K562 (cell line): ENCODE results near the gene DPEP2. TPM values are rescaled to one million over a fixed set of nuclear protein-coding genes. Genes with fewer than 3 reads are reported as not detected.

ENCODE experiments used
- ATAC-seq: fragments of 200-7000 bp; cut with Tn5 transposase; 3 replicates; pipeline ENCODE4 v1.9.1; 2020; ENCODE audit warnings: moderate library complexity
- BruUV-seq: library from RNA; stranded (reverse); fragments of 400-500 nt; replicated peaks from 2 replicates; lab custom pipeline; 2021; lab: Mats Ljungman, UMichigan
- CTCF ChIA-PET: fragments of 300-600 bp; formaldehyde crosslinking; extraction: SDS; loops from one replicate; lab custom pipeline; 2021; ENCODE audit warnings: low intra/inter-chr PET ratio; lab: Yijun Ruan, JAX
- POLR2A ChIA-PET: fragments of 300-600, 350-650 bp; sonication (Branson Sonifier 250); formaldehyde crosslinking; extraction: SDS; loops from one replicate; lab custom pipeline; 2021; ENCODE audit warnings: antibody characterized with exemption, inconsistent platforms; lab: Yijun Ruan, JAX
- DNase-seq, 4 experiments: peaks; one replicate each; pipeline versions ENCODE4 v3.0.0 to v3.0.0-alpha.2; 2011 to 2018; ENCODE audit warnings: low spot score in 3 of 4, mixed read lengths in 3 of 4; ENCODE audit errors: extremely low read depth in 1 of 4
- FAIRE-seq: peaks from 2 replicates; lab custom pipeline; 2011; peaks lifted over from hg19 to GRCh38; lab: Jason Lieb, UNC
- H2AFZ ChIP-seq: 2 replicates; pipeline ENCODE4 v1.6.0; 2011; ENCODE audit warnings: low read depth, low read length, control low read depth, inconsistent platforms
- H3K27ac ChIP-seq: fragments of 200-600 bp; 3 replicates; pipeline ENCODE4 v1.8.0; 2011; ENCODE audit warnings: low read depth, mild to moderate bottlenecking, control low read depth, inconsistent platforms, low read length, moderate library complexity, mixed read lengths; ENCODE audit errors: extremely low read depth
- H3K27me3 ChIP-seq, 2 experiments: fragments of 300-600 bp in 1 of 2; 2 replicates in 1 of 2; 3 replicates in 1 of 2; pipeline versions ENCODE4 v1.6.0 to v1.8.0; 2011; ENCODE audit warnings: inconsistent platforms in 2 of 2, low read length in 2 of 2, mild to moderate bottlenecking in 1 of 2, mixed read lengths in 1 of 2, moderate library complexity in 1 of 2; ENCODE audit not compliant: control insufficient read depth in 2 of 2, insufficient read depth in 2 of 2
- H3K36me3 ChIP-seq: fragments of 300-600 bp; 3 replicates; pipeline ENCODE4 v1.8.0; 2011; ENCODE audit warnings: mild to moderate bottlenecking, low read length, inconsistent platforms; ENCODE audit not compliant: control insufficient read depth, insufficient read depth
- H3K4me1 ChIP-seq, 2 experiments: fragments of 200-600 bp in 1 of 2; replicated peaks in 1 of 2; 2 replicates in 1 of 2; 3 replicates in 1 of 2; pipeline versions ENCODE4 v1.5.1 to v1.8.0; 2011; ENCODE audit warnings: inconsistent platforms in 2 of 2, low read length in 2 of 2, mild to moderate bottlenecking in 1 of 2, mixed read lengths in 1 of 2, moderate library complexity in 1 of 2; ENCODE audit not compliant: control insufficient read depth in 2 of 2, insufficient read depth in 2 of 2
- H3K4me2 ChIP-seq: 2 replicates; pipeline ENCODE4 v1.6.1; 2011; ENCODE audit warnings: low read length, control low read depth, inconsistent platforms, mixed read lengths; ENCODE audit not compliant: insufficient read depth
- H3K4me3 ChIP-seq: fragments of 200-600 bp; sonication (generic), shearing (Covaris generic); 2 replicates; pipeline ENCODE4 v1.5.1; 2016; ENCODE audit warnings: control low read depth, inconsistent platforms
- H3K79me2 ChIP-seq: fragments of 200-600 bp; 3 replicates; pipeline ENCODE4 v1.8.0; 2011; ENCODE audit warnings: low read length, inconsistent platforms; ENCODE audit not compliant: control insufficient read depth, insufficient read depth
- H3K9ac ChIP-seq, 2 experiments: 2 replicates each; pipeline versions ENCODE4 v1.6.0 to v1.6.1; 2011; ENCODE audit warnings: low read depth in 2 of 2, low read length in 2 of 2, control low read depth in 1 of 2, inconsistent platforms in 1 of 2, mild to moderate bottlenecking in 1 of 2, mixed read lengths in 1 of 2; ENCODE audit not compliant: insufficient read depth in 1 of 2
- H3K9me1 ChIP-seq: one replicate; pipeline ENCODE4 v1.6.0; 2011; ENCODE audit warnings: inconsistent platforms, mild to moderate bottlenecking, low read length, moderate library complexity; ENCODE audit not compliant: control insufficient read depth, insufficient read depth
- H3K9me3 ChIP-seq: replicated peaks from 2 replicates; pipeline ENCODE4 v1.5.1; 2011; ENCODE audit warnings: low read depth, low read length, inconsistent platforms; ENCODE audit not compliant: control insufficient read depth, insufficient read depth
- H4K20me1 ChIP-seq: replicated peaks from 2 replicates; pipeline ENCODE4 v1.6.1; 2011; ENCODE audit warnings: low read length, inconsistent platforms, mixed read lengths; ENCODE audit not compliant: control insufficient read depth, insufficient read depth
- CREB1 ChIP-seq, 2 experiments: sonication (generic) in 1 of 2; formaldehyde crosslinking in 1 of 2; IDR thresholded peaks; 2 replicates each; pipeline versions ENCODE4 v1.6.1 to v1.8.0; 2012 to 2022; ENCODE audit warnings: inconsistent platforms in 1 of 2, mild to moderate bottlenecking in 1 of 2, missing genetic modification reagents in 1 of 2, moderate library complexity in 1 of 2
- CREM ChIP-seq: IDR thresholded peaks from 2 replicates; pipeline ENCODE4 v1.6.1; 2014; ENCODE audit warnings: antibody characterized with exemption, low read depth
- RFX1 ChIP-seq: fragments of 450-650 bp; IDR thresholded peaks from 2 replicates; pipeline ENCODE4 v1.6.1; 2016; ENCODE audit warnings: mild to moderate bottlenecking, moderate library complexity
- WGBS: fragments of 100-300 bp; shearing (Covaris generic); methylation state at CpG from one replicate; pipeline ENCODE4 v1.1.6; 2016; ENCODE audit warnings: low coverage, mixed read lengths; ENCODE audit not compliant: insufficient coverage; ENCODE audit errors: missing lambda C conversion rate; 5-methylcytosine and 5-hydroxymethylcytosine counted together
- in situ Hi-C: fragments of 300-500 bp; cut with MboI; formaldehyde crosslinking; loops from 4 replicates; pipeline ENCODE4 v1.15.0; 2018; ENCODE audit warnings: inconsistent platforms, mixed read lengths
- intact Hi-C: fragments of 100-400 bp; cut with micrococcal nuclease; formaldehyde crosslinking; loops from 2 replicates; pipeline ENCODE4 v1.14.2; 2022
- polyA plus RNA-seq, 8 experiments: library from polyadenylated mRNA; depleted of rRNA in 4 of 8; stranded (reverse) in 5 of 8; unstranded in 3 of 8; fragments of >200 nt; fragmentation: Nextera tagmentation in 2 of 8; fragmentation: Illumina TruSeq in 1 of 8; extraction: Ambion mirVana in 2 of 8; extraction: Trizol in 1 of 8; gene quantifications; 2 replicates each; pipeline versions ENCODE4 v1.2.1 to v1.2.3, GENCODE V29; 2011 to 2014; ENCODE audit warnings: inconsistent platforms in 1 of 8, missing spikeins in 1 of 8
- total RNA-seq, 7 experiments: library from RNA; depleted of rRNA in 6 of 7; stranded (reverse); fragments of >200 nt in 6 of 7; fragmentation: Illumina TruSeq in 2 of 7; extraction: Trizol in 2 of 7; gene quantifications; 2 replicates each; pipeline versions ENCODE4 v1.2.1 to v1.2.3, GENCODE V29; 2011 to 2021; ENCODE audit warnings: low replicate concordance in 1 of 7
- TF ChIP-seq, protein P1 (sequence below): fragments of 150-350 bp; IDR thresholded peaks from 2 replicates; pipeline ENCODE4 v1.6.1; 2014; ENCODE audit warnings: low read depth, mild to moderate bottlenecking, low read length, borderline replicate concordance

The DPEP2 gene
- total and polyA plus RNA-seq, 9 of the 15 experiments (the other 6 are each of a cell fraction or from before 2014, with no cell fraction given): 0.14 to 1.2 (median 0.38) TPM

DNA sequence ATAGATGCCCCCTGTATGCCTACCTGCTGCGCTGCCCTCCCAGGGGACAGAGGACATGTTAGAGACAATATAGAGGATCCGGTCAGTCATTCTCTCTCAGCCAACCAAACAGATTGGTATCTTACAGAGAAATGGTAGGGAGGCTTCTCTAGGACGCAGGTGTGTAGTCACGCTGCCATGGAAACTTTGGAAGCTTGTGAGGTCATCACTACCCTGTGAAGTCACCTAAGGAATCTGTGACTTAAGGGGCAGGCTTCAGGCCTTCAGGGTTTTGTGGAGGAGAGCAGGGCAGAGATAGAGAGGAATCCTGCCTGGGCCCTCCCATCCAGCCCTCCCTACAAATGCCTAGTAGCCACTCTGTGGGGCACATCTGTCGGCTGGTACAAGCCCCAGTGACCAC, 16.4 kb upstream of the DPEP2 start, which contains the start of gene DPEP2NB:
DPEP2NB (minus strand) TSS at position 231 of the 400 bp plus-strand sequence; CDS start at position 90, 141 bp downstream.
- POLR2A ChIA-PET: interaction anchor here (0.5 to 1.9 kb wide), 4 partner anchors 10 to 69 kb away, joined by 3 to 9 read pairs (median 4); partner anchors contain the start of gene NFATC3
- Histone ChIP-seq H4K20me1 (no peaks in the 10 kb centered on the region), H3K27me3 (no peaks in the 10 kb centered on the region; a peak in 1 of 5 replicates), H3K4me3 (no peak within 1 kb of the TSS), H3K9ac (peak within 1 kb of the TSS in 1 of 2 experiments; percentile 76; a peak in 1 of 4 replicates), H3K27ac (no peak within 1 kb of the TSS), H2AFZ (peak within 1 kb of the TSS; percentile 60), H3K36me3 (no peaks in the 10 kb centered on the region; the same call in 2 of the 3 replicates), H3K9me1 (no peaks in the 10 kb centered on the region), H3K4me1 (peaks cover 0 to 13% of the 10 kb centered on the region in 2 experiments; a peak in 2 of 5 replicates), H3K9me3 (no peaks in the 10 kb centered on the region), H3K4me2 (0 out of 2 replicates have a peak within 1 kb of the TSS, but pooled peaks have one; percentile 11), H3K79me2 (no peaks in the 10 kb centered on the region)
- WGBS: 48% methylated on average over 5 of the region's 5 CpGs
- ATAC-seq: peak; percentile 15; the same call in 1 of the 3 replicates
- BruUV-seq: no TSS peak
- in situ Hi-C loops: no loop called here
- FAIRE-seq: no peak
- peak; percentile 62 for TF ChIP-seq CREM
- peak; percentile 33; the same call in 1 of the 2 replicates for TF ChIP-seq RFX1
- TF ChIP-seq, protein P1, sequence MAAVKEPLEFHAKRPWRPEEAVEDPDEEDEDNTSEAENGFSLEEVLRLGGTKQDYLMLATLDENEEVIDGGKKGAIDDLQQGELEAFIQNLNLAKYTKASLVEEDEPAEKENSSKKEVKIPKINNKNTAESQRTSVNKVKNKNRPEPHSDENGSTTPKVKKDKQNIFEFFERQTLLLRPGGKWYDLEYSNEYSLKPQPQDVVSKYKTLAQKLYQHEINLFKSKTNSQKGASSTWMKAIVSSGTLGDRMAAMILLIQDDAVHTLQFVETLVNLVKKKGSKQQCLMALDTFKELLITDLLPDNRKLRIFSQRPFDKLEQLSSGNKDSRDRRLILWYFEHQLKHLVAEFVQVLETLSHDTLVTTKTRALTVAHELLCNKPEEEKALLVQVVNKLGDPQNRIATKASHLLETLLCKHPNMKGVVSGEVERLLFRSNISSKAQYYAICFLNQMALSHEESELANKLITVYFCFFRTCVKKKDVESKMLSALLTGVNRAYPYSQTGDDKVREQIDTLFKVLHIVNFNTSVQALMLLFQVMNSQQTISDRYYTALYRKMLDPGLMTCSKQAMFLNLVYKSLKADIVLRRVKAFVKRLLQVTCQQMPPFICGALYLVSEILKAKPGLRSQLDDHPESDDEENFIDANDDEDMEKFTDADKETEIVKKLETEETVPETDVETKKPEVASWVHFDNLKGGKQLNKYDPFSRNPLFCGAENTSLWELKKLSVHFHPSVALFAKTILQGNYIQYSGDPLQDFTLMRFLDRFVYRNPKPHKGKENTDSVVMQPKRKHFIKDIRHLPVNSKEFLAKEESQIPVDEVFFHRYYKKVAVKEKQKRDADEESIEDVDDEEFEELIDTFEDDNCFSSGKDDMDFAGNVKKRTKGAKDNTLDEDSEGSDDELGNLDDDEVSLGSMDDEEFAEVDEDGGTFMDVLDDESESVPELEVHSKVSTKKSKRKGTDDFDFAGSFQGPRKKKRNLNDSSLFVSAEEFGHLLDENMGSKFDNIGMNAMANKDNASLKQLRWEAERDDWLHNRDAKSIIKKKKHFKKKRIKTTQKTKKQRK: no peak
- TF ChIP-seq CREB1 (IDR thresholded peaks at IDR 0.05): peak; percentile 69; the same call in 1 of the 2 replicates
- TF ChIP-seq CREB1 (CRISPR knock-in tag; IDR thresholded peaks at IDR 0.05): peak; percentile 60
- intact Hi-C loops: no loop called here
- DNase-seq: peak in 1 of 4 experiments; percentile 5
- CTCF ChIA-PET: no interaction called here
